ENCODE data around the gene RETSAT.

DNA sequence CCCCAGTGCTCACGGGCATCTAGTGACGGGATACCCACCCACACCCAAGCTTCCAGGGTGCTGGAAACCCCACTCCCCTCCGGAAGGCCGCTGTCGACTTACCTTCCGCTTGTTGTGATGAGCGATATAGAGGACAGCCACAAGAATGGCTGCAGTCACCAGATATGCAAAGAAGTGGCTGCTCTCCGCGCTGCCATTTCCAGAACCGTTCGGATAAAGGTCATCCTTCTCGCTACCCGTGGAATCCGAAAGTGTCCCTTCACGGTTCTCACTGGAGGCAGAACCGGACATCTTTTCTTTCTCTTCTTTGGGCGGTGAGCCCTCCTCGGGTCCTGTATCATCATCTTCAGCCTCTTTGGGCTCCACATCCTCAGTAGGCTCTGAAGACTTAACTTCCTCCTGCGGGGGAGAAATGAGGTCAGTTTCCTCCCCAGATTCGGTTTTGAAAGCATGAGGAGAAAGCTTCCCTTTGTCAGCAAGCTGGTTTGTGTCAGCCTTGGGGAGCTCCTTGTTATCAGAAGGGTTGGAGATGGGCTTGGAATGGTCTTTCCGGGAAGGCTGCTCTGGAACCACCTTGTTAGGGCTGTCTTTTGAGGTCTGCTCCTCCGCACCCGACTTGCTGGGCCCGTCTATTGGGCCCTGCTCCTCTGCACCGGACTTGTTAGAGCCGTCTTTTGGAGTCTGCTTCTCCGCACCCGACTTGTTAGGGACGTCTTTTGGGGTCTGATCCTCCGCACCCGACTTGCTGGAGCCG lies 27.7 kb downstream of the RETSAT start:
- TF ChIP-seq CTCF (conservative IDR thresholded peaks at IDR 0.05; ENCODE audit: low read depth, low read length), result no peak
- no peak for TF ChIP-seq EZH2 (IDR thresholded peaks at IDR 0.05; ENCODE audit: borderline replicate concordance, low read depth, low read length, poor library complexity, severe bottlenecking)

Measured in A673 (cell line).